H1 (cell line): ENCODE results near the gene MRPL41.

Experiments used
- FOSL1 ChIP-seq: IDR thresholded peaks from 2 replicates; pipeline ENCODE4 v1.6.1; 2011; ENCODE audit warnings: mild to moderate bottlenecking, low read depth, low read length, moderate library complexity; ENCODE audit not compliant: insufficient read depth
- JUND ChIP-seq: IDR thresholded peaks from 2 replicates; pipeline ENCODE4 v1.6.1; 2011; ENCODE audit warnings: mild to moderate bottlenecking, improper control_type of control experiment, low read length
- KDM5A ChIP-seq: fragments of 200-600 bp; IDR thresholded peaks from 2 replicates; pipeline ENCODE4 v1.7.1; 2012; ENCODE audit warnings: mild to moderate bottlenecking, low read length, inconsistent platforms, mixed read lengths
- POLR2AphosphoS5 ChIP-seq: IDR thresholded peaks from 2 replicates; pipeline ENCODE4 v1.6.1; 2011; ENCODE audit warnings: low read depth, low read length
- SUZ12 ChIP-seq: fragments of 200-600 bp; sonication (generic); IDR thresholded peaks from 2 replicates; pipeline ENCODE4 v1.6.1; 2012; ENCODE audit warnings: mild to moderate bottlenecking, inconsistent platforms, low read length, moderate library complexity, mixed read lengths
- TAF1 ChIP-seq: IDR thresholded peaks from 2 replicates; pipeline ENCODE4 v1.6.1; 2011; ENCODE audit warnings: mild to moderate bottlenecking, low read depth, low read length
- TAF7 ChIP-seq: optimal IDR thresholded peaks from 2 replicates; pipeline ENCODE3; 2011; ENCODE audit warnings: low read depth, mild to moderate bottlenecking, inconsistent platforms, low read length, moderate library complexity, borderline replicate concordance
- TEAD4 ChIP-seq: IDR thresholded peaks from 2 replicates; pipeline ENCODE4 v1.6.1; 2012; ENCODE audit warnings: low read depth, low read length, inconsistent platforms, mixed read lengths
- TF ChIP-seq, protein P1 (sequence below), 3 experiments: IDR thresholded peaks; 1 replicate in 2 of 3; 2 replicates in 1 of 3; pipeline versions ENCODE4 v1.5.1 to v1.6.1; 2011; ENCODE audit warnings: low read length in 3 of 3, mild to moderate bottlenecking in 3 of 3, inconsistent platforms in 2 of 3, low read depth in 1 of 3, moderate library complexity in 1 of 3; ENCODE audit not compliant: insufficient read depth in 1 of 3; ENCODE audit errors: control extremely low read depth in 1 of 3
- TF ChIP-seq, protein P2 (sequence below): IDR thresholded peaks from 2 replicates; pipeline ENCODE4 v1.6.1; 2011; ENCODE audit warnings: low read length, improper control_type of control experiment

DNA sequence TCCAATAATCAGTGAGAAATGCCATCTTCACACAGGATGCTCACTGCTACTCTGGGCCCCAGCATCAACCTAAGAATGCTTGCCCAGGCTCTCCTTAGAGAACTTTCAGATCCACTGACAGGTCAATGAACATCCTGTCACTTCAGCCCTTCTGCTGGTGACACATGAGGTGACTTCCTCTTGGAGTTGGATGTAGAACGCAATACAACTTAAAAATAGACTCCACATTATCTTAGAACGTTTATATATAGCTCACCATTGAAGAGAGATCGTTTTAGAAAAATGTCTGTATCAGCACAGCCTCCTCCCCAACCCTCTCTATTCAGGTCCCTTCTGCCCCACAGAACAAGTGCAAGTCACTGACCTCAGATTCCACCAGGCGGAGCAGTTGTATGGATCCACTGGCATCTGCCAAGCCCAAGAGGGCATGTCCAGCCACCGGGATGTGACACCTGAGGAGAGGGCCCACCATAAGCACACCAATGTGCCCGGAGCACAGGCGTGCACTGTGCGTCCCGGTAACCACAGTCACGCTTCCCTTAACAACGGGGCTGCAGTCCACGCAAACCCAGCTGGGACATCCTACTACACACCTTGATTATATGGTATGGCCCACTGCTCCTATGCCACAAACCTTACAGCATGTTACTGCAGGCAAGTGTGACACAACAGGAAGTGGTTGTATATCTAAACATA lies 24.2 kb downstream of the MRPL41 start:
- TF ChIP-seq, protein P1, sequence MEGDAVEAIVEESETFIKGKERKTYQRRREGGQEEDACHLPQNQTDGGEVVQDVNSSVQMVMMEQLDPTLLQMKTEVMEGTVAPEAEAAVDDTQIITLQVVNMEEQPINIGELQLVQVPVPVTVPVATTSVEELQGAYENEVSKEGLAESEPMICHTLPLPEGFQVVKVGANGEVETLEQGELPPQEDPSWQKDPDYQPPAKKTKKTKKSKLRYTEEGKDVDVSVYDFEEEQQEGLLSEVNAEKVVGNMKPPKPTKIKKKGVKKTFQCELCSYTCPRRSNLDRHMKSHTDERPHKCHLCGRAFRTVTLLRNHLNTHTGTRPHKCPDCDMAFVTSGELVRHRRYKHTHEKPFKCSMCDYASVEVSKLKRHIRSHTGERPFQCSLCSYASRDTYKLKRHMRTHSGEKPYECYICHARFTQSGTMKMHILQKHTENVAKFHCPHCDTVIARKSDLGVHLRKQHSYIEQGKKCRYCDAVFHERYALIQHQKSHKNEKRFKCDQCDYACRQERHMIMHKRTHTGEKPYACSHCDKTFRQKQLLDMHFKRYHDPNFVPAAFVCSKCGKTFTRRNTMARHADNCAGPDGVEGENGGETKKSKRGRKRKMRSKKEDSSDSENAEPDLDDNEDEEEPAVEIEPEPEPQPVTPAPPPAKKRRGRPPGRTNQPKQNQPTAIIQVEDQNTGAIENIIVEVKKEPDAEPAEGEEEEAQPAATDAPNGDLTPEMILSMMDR (IDR thresholded peaks at IDR 0.05; ENCODE audit: control extremely low read depth in 1 of 3, insufficient read depth in 1 of 3, low read depth in 1 of 3, low read length in 3 of 3): peak in 1 of 3 experiments; percentile 27; a peak in 1 of 4 replicates
- TF ChIP-seq FOSL1: no peak
- no peak for TF ChIP-seq TAF1
- no peak for TF ChIP-seq JUND
- TF ChIP-seq TEAD4: no peak
- TF ChIP-seq SUZ12: no peak
- TF ChIP-seq, protein P2, sequence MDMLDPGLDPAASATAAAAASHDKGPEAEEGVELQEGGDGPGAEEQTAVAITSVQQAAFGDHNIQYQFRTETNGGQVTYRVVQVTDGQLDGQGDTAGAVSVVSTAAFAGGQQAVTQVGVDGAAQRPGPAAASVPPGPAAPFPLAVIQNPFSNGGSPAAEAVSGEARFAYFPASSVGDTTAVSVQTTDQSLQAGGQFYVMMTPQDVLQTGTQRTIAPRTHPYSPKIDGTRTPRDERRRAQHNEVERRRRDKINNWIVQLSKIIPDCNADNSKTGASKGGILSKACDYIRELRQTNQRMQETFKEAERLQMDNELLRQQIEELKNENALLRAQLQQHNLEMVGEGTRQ: no peak
- no peak for TF ChIP-seq POLR2AphosphoS5
- TF ChIP-seq TAF7: no peak
- TF ChIP-seq KDM5A: no peak
